ENCODE data around the gene SLC24A3.

SLC24A3 gene

GRCh38 chr20:19330038-19330437 is 117.6 kb downstream of the SLC24A3 start:
- no peaks in the 10 kb centered on the region for H3K4me1 ChIP-seq (ENCODE audit: control insufficient read depth, low read depth, low read length)
- no peak overlapping the region for H3K4me2 ChIP-seq (ENCODE audit: low read length)
- WGBS (ENCODE audit: extremely low coverage, insufficient coverage, low lambda C conversion rate): no CpG with 5 or more reads among the region's 6 CpGs
- H2BK15ac ChIP-seq (replicated peaks; ENCODE audit: low read depth): no peak overlapping the region
- H3K27me3 ChIP-seq (ENCODE audit: insufficient read depth, low read length, poor library complexity): no peaks in the 10 kb centered on the region
- H3K18ac ChIP-seq (ENCODE audit: low read length): no peak overlapping the region
- no peaks in the 10 kb centered on the region for H3K79me2 ChIP-seq (ENCODE audit: control insufficient read depth, insufficient read depth, low read length)
- H3K9ac ChIP-seq (ENCODE audit: low read length): no peak overlapping the region
- H3K23ac ChIP-seq (ENCODE audit: low read length): no peak overlapping the region
- no peak overlapping the region for H2BK5ac ChIP-seq (ENCODE audit: low read length)
- H4K8ac ChIP-seq (ENCODE audit: low read depth, low read length): no peak overlapping the region
- H4K5ac ChIP-seq (ENCODE audit: low read length): no peak overlapping the region
- H2BK120ac ChIP-seq (ENCODE audit: low read depth, low read length): no peak overlapping the region
- no peak for DNase-seq
- H3K56ac ChIP-seq (ENCODE audit: low read length): no peak overlapping the region
- H3K27ac ChIP-seq (ENCODE audit: low read depth, low read length): no peak overlapping the region
- H2AK5ac ChIP-seq (ENCODE audit: low read length): no peak overlapping the region
- H3K36me3 ChIP-seq (ENCODE audit: control insufficient read depth, insufficient read depth, low read length): no peaks in the 10 kb centered on the region
- H3K4me3 ChIP-seq (ENCODE audit: low read length): no peak overlapping the region
- H3K79me1 ChIP-seq (ENCODE audit: low read length): no peaks in the 10 kb centered on the region
- no peak overlapping the region for H3K4ac ChIP-seq (ENCODE audit: low read depth, low read length)

- Histone ChIP-seq H3K56ac (ENCODE audit: low read length) (no peak overlapping the region), H3K4ac (ENCODE audit: low read depth, low read length) (no peak overlapping the region), H3K18ac (ENCODE audit: low read length) (no peak overlapping the region), H2BK15ac (replicated peaks; ENCODE audit: low read depth) (no peak overlapping the region), H2BK5ac (ENCODE audit: low read length) (no peak overlapping the region), H3K9ac (ENCODE audit: low read length) (no peak overlapping the region), H4K8ac (ENCODE audit: low read depth, low read length) (no peak overlapping the region), H3K23ac (ENCODE audit: low read length) (no peak overlapping the region), H2BK120ac (ENCODE audit: low read depth, low read length) (no peak overlapping the region), H3K27ac (ENCODE audit: low read depth, low read length) (no peak overlapping the region), H4K5ac (ENCODE audit: low read length) (no peak overlapping the region), H3K4me2 (ENCODE audit: low read length) (no peak overlapping the region), H3K4me1 (ENCODE audit: control insufficient read depth, low read depth, low read length) (no peaks in the 10 kb centered on the region), H3K79me1 (ENCODE audit: low read length) (no peaks in the 10 kb centered on the region), H2AK5ac (ENCODE audit: low read length) (no peak overlapping the region), H3K4me3 (ENCODE audit: low read length) (no peak overlapping the region), H3K79me2 (ENCODE audit: control insufficient read depth, insufficient read depth, low read length) (no peaks in the 10 kb centered on the region), H3K27me3 (ENCODE audit: insufficient read depth, low read length, poor library complexity) (no peaks in the 10 kb centered on the region), H3K36me3 (ENCODE audit: control insufficient read depth, insufficient read depth, low read length) (no peaks in the 10 kb centered on the region)
- DNase-seq: no peak
- no CpG with 5 or more reads among the region's 1 CpG for WGBS (ENCODE audit: extremely low coverage, insufficient coverage, low lambda C conversion rate)
These were observed 118.3 kb downstream of the SLC24A3 start for GRCh38 chr20:19330731-19331130.

- no peak overlapping the region for H3K18ac ChIP-seq (ENCODE audit: low read length)
- no peak overlapping the region for H3K27ac ChIP-seq (ENCODE audit: low read depth, low read length)
- H3K9ac ChIP-seq (ENCODE audit: low read length): no peak overlapping the region
- no peak overlapping the region for H4K8ac ChIP-seq (ENCODE audit: low read depth, low read length)
- no peak overlapping the region for H2BK15ac ChIP-seq (replicated peaks; ENCODE audit: low read depth)
- no peaks in the 10 kb centered on the region for H3K27me3 ChIP-seq (ENCODE audit: insufficient read depth, low read length, poor library complexity)
- H3K4me2 ChIP-seq (ENCODE audit: low read length): no peak overlapping the region
- H3K56ac ChIP-seq (ENCODE audit: low read length): no peak overlapping the region
- H2BK5ac ChIP-seq (ENCODE audit: low read length): no peak overlapping the region
- H3K79me2 ChIP-seq (ENCODE audit: control insufficient read depth, insufficient read depth, low read length): no peaks in the 10 kb centered on the region
- no peaks in the 10 kb centered on the region for H3K36me3 ChIP-seq (ENCODE audit: control insufficient read depth, insufficient read depth, low read length)
- H3K4me1 ChIP-seq (ENCODE audit: control insufficient read depth, low read depth, low read length): no peaks in the 10 kb centered on the region
- DNase-seq: no peak
- no peaks in the 10 kb centered on the region for H3K79me1 ChIP-seq (ENCODE audit: low read length)
- no peak overlapping the region for H2BK120ac ChIP-seq (ENCODE audit: low read depth, low read length)
- no peak overlapping the region for H2AK5ac ChIP-seq (ENCODE audit: low read length)
- H3K4me3 ChIP-seq (ENCODE audit: low read length): no peak overlapping the region
- H3K23ac ChIP-seq (ENCODE audit: low read length): no peak overlapping the region
- no peak overlapping the region for H3K4ac ChIP-seq (ENCODE audit: low read depth, low read length)
- WGBS (ENCODE audit: extremely low coverage, insufficient coverage, low lambda C conversion rate): 100% methylated on average over 1 of the region's 4 CpGs
- H4K5ac ChIP-seq (ENCODE audit: low read length): no peak overlapping the region
These were observed 121.1 kb downstream of the SLC24A3 start for GRCh38 chr20:19333563-19333962.

GRCh38 chr20:19335341-19335740 is 122.9 kb downstream of the SLC24A3 start:
- H3K18ac ChIP-seq (ENCODE audit: low read length): no peak overlapping the region

GRCh38 chr20:19335916-19336315 is 123.5 kb downstream of the SLC24A3 start:
- Histone ChIP-seq H3K4me1 (ENCODE audit: control insufficient read depth, low read depth, low read length) (no peaks in the 10 kb centered on the region), H2BK15ac (replicated peaks; ENCODE audit: low read depth) (no peak overlapping the region), H3K79me1 (ENCODE audit: low read length) (no peaks in the 10 kb centered on the region), H3K4me3 (ENCODE audit: low read length) (no peak overlapping the region), H3K9ac (ENCODE audit: low read length) (no peak overlapping the region), H3K4ac (ENCODE audit: low read depth, low read length) (no peak overlapping the region), H3K27ac (ENCODE audit: low read depth, low read length) (no peak overlapping the region), H3K23ac (ENCODE audit: low read length) (no peak overlapping the region), H2BK5ac (ENCODE audit: low read length) (no peak overlapping the region), H2AK5ac (ENCODE audit: low read length) (no peak overlapping the region), H3K4me2 (ENCODE audit: low read length) (no peak overlapping the region), H2BK120ac (ENCODE audit: low read depth, low read length) (no peak overlapping the region), H4K5ac (ENCODE audit: low read length) (no peak overlapping the region), H3K79me2 (ENCODE audit: control insufficient read depth, insufficient read depth, low read length) (no peaks in the 10 kb centered on the region), H3K18ac (ENCODE audit: low read length) (no peak overlapping the region), H3K56ac (ENCODE audit: low read length) (no peak overlapping the region), H4K8ac (ENCODE audit: low read depth, low read length) (no peak overlapping the region), H3K27me3 (ENCODE audit: insufficient read depth, low read length, poor library complexity) (no peaks in the 10 kb centered on the region), H3K36me3 (ENCODE audit: control insufficient read depth, insufficient read depth, low read length) (no peaks in the 10 kb centered on the region)
- no peak for DNase-seq
- no CpG with 5 or more reads among the region's 2 CpGs for WGBS (ENCODE audit: extremely low coverage, insufficient coverage, low lambda C conversion rate)

More at GRCh38 chr20:19335341-19335740, 122.9 kb downstream of the SLC24A3 start:
- H3K79me2 ChIP-seq (ENCODE audit: control insufficient read depth, insufficient read depth, low read length): no peaks in the 10 kb centered on the region
- H3K9ac ChIP-seq (ENCODE audit: low read length): no peak overlapping the region
- no peak overlapping the region for H4K8ac ChIP-seq (ENCODE audit: low read depth, low read length)
- H3K56ac ChIP-seq (ENCODE audit: low read length): no peak overlapping the region
- no peaks in the 10 kb centered on the region for H3K36me3 ChIP-seq (ENCODE audit: control insufficient read depth, insufficient read depth, low read length)
- H2BK15ac ChIP-seq (replicated peaks; ENCODE audit: low read depth): no peak overlapping the region
- no CpG with 5 or more reads among the region's 1 CpG for WGBS (ENCODE audit: extremely low coverage, insufficient coverage, low lambda C conversion rate)
- no peak overlapping the region for H3K27ac ChIP-seq (ENCODE audit: low read depth, low read length)
- H3K79me1 ChIP-seq (ENCODE audit: low read length): no peaks in the 10 kb centered on the region
- no peak overlapping the region for H3K23ac ChIP-seq (ENCODE audit: low read length)
- no peaks in the 10 kb centered on the region for H3K4me1 ChIP-seq (ENCODE audit: control insufficient read depth, low read depth, low read length)
- H3K4me2 ChIP-seq (ENCODE audit: low read length): no peak overlapping the region
- no peak overlapping the region for H3K4ac ChIP-seq (ENCODE audit: low read depth, low read length)
- no peak overlapping the region for H2BK120ac ChIP-seq (ENCODE audit: low read depth, low read length)
- no peak overlapping the region for H4K5ac ChIP-seq (ENCODE audit: low read length)
- H3K27me3 ChIP-seq (ENCODE audit: insufficient read depth, low read length, poor library complexity): no peaks in the 10 kb centered on the region
- H2AK5ac ChIP-seq (ENCODE audit: low read length): no peak overlapping the region
- DNase-seq: no peak
- H2BK5ac ChIP-seq (ENCODE audit: low read length): no peak overlapping the region
- H3K4me3 ChIP-seq (ENCODE audit: low read length): no peak overlapping the region

GRCh38 chr20:19336631-19337030 is 124.2 kb downstream of the SLC24A3 start:
- no peak overlapping the region for H3K9ac ChIP-seq (ENCODE audit: low read length)

More at GRCh38 chr20:19336631-19337030, 124.2 kb downstream of the SLC24A3 start:
- no peak for DNase-seq
- no peak overlapping the region for H3K4me2 ChIP-seq (ENCODE audit: low read length)
- H3K4me1 ChIP-seq (ENCODE audit: control insufficient read depth, low read depth, low read length): no peaks in the 10 kb centered on the region
- no peak overlapping the region for H2AK5ac ChIP-seq (ENCODE audit: low read length)
- H4K5ac ChIP-seq (ENCODE audit: low read length): no peak overlapping the region
- H4K8ac ChIP-seq (ENCODE audit: low read depth, low read length): no peak overlapping the region
- H3K36me3 ChIP-seq (ENCODE audit: control insufficient read depth, insufficient read depth, low read length): no peaks in the 10 kb centered on the region
- H3K4me3 ChIP-seq (ENCODE audit: low read length): no peak overlapping the region
- no peak overlapping the region for H3K56ac ChIP-seq (ENCODE audit: low read length)
- no peak overlapping the region for H3K27ac ChIP-seq (ENCODE audit: low read depth, low read length)
- H3K18ac ChIP-seq (ENCODE audit: low read length): no peak overlapping the region
- H3K23ac ChIP-seq (ENCODE audit: low read length): no peak overlapping the region
- H2BK120ac ChIP-seq (ENCODE audit: low read depth, low read length): no peak overlapping the region
- no peaks in the 10 kb centered on the region for H3K79me2 ChIP-seq (ENCODE audit: control insufficient read depth, insufficient read depth, low read length)
- no peak overlapping the region for H3K4ac ChIP-seq (ENCODE audit: low read depth, low read length)
- no peaks in the 10 kb centered on the region for H3K79me1 ChIP-seq (ENCODE audit: low read length)
- no CpG with 5 or more reads among the region's 7 CpGs for WGBS (ENCODE audit: extremely low coverage, insufficient coverage, low lambda C conversion rate)
- H3K27me3 ChIP-seq (ENCODE audit: insufficient read depth, low read length, poor library complexity): no peaks in the 10 kb centered on the region
- no peak overlapping the region for H2BK5ac ChIP-seq (ENCODE audit: low read length)
- no peak overlapping the region for H2BK15ac ChIP-seq (replicated peaks; ENCODE audit: low read depth)

Measured in mesendoderm (in vitro differentiated cells).